HG02981 (cell line): ENCODE results near the gene JCAD.
"Not testable (repeated sequence)": the region's sequence is repeated elsewhere in the genome, so short reads cannot be mapped to it uniquely, and the experiment has no call there.

Source experiments
- ATAC-seq: cut with Tn5 transposase; IDR thresholded peaks from one replicate; pipeline ENCODE4 v1.9.1; 2021; ENCODE audit warnings: mild to moderate bottlenecking, moderate library complexity; ENCODE audit not compliant: unreplicated experiment

JCAD gene

GRCh38 chr10:30026578-30026977, 32.8 kb downstream of the JCAD start:
- ATAC-seq = no peak

DNA sequence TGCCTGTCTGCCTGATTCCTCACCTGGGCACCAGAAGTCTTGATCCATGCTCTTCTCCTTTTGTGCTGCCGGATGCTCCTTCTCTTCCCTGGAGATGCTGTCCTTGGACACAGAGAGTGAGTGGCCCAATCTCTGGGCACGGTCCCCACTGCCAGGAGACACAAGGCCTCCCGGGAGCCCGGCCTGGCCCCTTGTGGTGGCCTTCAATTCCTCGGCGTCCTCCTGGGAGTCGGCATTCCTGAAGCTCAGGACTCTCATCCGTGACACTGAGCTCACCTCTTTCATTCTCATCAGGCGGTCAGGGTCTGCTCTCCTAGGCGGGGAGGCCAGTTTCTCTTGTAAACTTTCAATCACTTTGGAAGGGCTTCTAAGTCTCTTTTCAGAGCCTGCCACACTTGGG, 33.3 kb downstream of the JCAD start:
- no peak for ATAC-seq

DNA sequence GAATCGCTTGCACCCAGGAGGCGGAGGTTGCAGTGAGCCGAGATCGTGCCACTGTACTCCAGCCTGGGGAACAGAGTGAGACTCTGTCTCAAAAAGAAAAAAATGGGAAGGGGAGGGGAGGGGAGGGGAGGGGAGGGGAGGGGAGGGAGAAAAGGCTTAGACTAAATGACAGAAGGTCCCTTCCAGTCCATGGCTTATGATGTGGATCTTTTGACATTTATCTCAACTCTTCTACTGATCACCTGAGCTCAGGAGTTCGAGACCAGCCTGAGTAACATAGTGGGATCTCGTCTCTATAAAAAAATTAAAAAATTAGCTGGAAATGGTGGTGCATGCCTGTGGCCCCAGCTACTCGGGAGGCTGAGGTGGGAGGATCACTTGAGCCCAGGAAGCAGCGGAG, 34.0 kb downstream of the JCAD start:
- not testable (repeated sequence) for ATAC-seq

DNA sequence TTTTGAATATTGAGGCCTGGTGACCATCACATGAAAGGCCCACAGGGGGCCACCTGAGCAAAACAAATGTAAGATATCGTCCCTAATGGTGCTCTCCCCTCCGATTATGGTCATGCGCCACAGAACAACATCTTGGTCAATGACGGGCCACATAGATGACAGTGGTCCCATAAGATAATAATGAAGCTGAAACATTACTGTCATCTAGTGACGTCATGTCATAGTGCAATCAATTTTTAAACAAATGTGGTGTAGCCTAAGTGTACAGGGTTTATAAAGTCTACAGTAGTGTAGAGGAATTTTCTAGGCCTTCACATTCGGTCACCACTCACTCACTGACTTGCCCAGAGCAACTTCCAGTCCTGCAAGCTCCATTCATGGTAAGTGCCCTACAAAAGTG, 36.8 kb downstream of the JCAD start:
- ATAC-seq = no peak

GRCh38 chr10:30019468-30019867, 39.9 kb downstream of the JCAD start:
- no peak for ATAC-seq

DNA sequence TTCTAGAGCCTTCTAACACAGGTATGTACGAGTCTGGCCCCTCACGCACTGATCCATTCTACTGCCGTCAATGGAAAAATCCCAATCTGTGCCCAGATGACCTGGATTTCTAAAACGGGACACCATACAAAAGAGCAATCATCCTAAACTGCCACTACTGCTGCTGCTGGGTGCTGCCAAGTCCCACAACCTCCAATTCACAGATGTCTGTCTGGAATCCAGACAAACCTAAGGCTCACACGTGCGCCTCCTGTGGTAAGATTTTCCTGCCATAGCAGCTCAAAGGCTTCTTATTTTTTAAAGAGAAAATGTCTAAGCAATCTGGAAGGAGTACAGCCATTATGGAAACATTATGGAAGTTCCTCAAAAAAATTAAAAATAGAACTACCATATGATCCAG, 40.9 kb downstream of the JCAD start:
- ATAC-seq = no peak

GRCh38 chr10:30017966-30018365, 41.4 kb downstream of the JCAD start:
- ATAC-seq = no peak

DNA sequence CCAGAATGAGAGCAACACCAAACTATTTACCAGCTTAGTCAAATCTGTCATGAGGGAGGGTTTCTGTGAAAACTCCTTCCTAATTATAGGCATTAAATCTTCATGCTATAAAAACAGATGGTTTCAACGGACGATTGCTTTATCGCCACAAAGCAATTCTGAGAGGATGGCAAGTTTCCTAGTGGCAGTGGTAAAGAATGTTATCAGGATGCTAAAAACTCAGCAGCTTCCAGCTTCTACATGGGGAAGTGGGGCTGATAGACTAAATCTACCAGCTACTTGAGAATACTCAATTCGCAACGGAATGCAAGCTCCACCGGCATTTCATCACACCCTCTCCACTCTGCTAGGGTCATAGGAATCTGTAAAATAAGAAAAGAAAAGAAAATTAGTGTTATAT, 41.8 kb downstream of the JCAD start:
- ATAC-seq = no peak

- no peak for ATAC-seq
Observed at GRCh38 chr10:30014511-30014910, 44.9 kb downstream of the JCAD start.

DNA sequence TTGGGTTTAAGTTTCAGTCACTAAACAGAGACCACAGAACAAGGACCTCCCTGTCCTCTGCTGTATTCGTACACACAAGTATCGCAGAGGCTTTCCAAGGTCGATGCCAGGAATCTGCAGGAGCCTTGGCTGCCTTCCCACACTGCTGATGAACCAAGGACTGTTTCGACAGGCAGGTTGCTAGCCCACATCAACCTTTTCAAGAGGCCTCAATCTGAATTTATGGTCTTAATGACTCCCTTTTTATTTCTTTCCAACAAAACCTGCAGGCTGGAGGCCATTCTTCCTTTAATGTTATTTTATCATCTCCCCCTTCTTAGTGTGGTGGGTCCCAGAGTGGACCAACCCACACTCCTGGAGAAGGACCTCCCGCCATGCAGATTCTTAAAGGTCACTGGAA, 45.6 kb downstream of the JCAD start:
- ATAC-seq = no peak

- no peak for ATAC-seq
Observed at GRCh38 chr10:30011956-30012647, 47.3 kb downstream of the JCAD start.

DNA sequence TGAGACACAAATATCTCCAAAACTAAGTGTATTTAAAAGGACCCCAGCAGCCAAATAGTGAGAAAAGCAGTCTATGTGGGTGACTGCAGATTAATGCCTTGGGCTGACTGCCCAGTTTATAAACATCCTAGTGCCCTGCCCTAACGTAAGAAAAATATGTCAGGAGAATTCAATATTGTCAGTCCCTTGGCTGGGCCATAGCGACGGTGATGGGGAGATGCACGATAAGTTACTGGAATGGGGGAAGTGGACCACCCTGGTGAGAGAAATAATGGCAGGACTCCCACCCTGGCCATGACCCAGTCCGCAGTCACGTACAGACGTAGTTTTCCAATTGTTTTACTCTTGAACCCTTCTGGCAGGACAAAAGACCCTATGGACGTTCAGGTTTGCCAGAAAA, 48.0 kb downstream of the JCAD start:
- ATAC-seq = no peak

- no peak for ATAC-seq
Observed at GRCh38 chr10:30007406-30007805, 52.0 kb downstream of the JCAD start.

GRCh38 chr10:30006410-30006809, 53.0 kb downstream of the JCAD start:
- ATAC-seq = no peak

- not testable (repeated sequence) for ATAC-seq
Observed at GRCh38 chr10:30005116-30005515, 54.3 kb downstream of the JCAD start.

- ATAC-seq = peak; percentile 66
Observed at GRCh38 chr10:30002426-30003266, 56.7 kb downstream of the JCAD start.

DNA sequence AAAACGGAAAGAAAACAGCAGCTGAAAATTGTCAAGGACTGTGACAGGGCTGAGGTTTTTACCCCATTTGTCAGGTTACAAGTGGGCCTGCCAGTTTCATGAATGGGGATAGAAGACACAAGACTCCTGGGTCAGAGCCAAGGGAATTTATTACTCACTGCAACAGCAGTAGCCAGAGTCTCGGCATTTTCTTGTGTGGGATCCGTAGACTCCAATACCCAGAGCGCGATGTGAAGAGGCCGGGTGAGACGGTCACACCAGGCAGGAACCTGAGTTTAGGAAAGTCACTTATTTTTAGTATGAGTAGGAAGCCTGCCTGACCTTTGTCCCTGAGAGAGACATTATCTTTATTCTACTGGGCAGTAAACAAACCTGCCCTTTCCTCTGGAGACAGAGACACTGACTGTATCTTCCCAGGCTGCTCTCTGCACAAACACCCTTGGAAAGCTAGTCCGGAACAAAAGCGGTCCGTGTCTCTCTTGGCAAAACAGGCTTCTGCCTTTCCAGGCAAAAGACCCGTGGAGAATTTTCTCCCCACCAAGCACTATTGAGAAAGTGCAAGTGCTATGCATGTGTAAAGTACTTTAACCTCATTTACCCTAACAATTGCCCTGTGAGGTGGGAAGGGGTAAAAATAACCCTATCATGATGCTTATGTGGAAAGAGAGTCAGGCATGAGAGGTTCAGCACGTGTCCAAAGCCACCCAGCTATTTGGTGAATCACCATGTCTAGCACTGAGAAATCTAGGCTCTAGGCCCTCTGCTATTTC, 58.4 kb downstream of the JCAD start:
- no peak for ATAC-seq

GRCh38 chr10:29998142-29998808, 61.1 kb downstream of the JCAD start:
- ATAC-seq = peak; percentile 79

- no peak for ATAC-seq
Observed at GRCh38 chr10:29994811-29995210, 64.6 kb downstream of the JCAD start.

- ATAC-seq = no peak
Observed at GRCh38 chr10:29993319-29993915, 66.0 kb downstream of the JCAD start.

DNA sequence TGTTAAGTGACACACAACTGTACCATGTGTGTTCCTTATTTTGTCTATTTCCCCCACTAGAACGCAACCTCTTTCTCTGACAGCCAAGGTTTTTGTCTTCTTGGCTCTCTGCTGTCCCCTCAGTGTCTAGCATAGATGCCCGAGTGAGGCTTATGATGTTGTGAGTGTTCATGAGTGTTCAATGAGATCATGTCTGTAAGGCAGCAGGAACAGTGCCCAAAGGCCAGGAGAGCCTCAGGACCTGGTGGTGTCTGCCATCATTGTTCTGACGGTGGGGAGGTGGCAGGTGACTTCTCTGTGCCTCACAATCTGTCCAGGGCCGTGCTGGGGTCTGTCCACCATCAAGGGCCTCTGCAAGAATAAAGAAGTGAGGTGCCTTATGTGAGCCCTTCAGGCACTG, 66.5 kb downstream of the JCAD start:
- no peak for ATAC-seq
